GM12891 (cell line): ENCODE results near the gene OTUD6A.

Source experiments
- DNase-seq: peaks from one replicate; pipeline ENCODE4 v3.0.0; 2011; ENCODE audit warnings: low spot score; ENCODE audit not compliant: insufficient read length
- FAIRE-seq: peaks from 2 replicates; lab custom pipeline; 2011; peaks lifted over from hg19 to GRCh38; lab: Jason Lieb, UNC
- PAX5 ChIP-seq: IDR thresholded peaks from 2 replicates; pipeline ENCODE4 v1.6.1; 2011; ENCODE audit warnings: low read length, moderate library complexity, mild to moderate bottlenecking; ENCODE audit not compliant: insufficient read depth, severe bottlenecking
- POLR2A ChIP-seq: IDR thresholded peaks from 2 replicates; pipeline ENCODE4 v1.6.1; 2011; ENCODE audit warnings: low read depth, low read length, control low read depth
- POLR2AphosphoS5 ChIP-seq: IDR thresholded peaks from 2 replicates; pipeline ENCODE4 v1.6.1; 2011; ENCODE audit warnings: low read depth, low read length, control low read depth
- POU2F2 ChIP-seq: IDR thresholded peaks from 2 replicates; pipeline ENCODE4 v1.6.1; 2011; ENCODE audit warnings: low read depth, mild to moderate bottlenecking, control low read depth, low read length, moderate library complexity
- SPI1 ChIP-seq: IDR thresholded peaks from 2 replicates; pipeline ENCODE4 v1.6.1; 2011; ENCODE audit warnings: low read depth, low read length, control low read depth
- TAF1 ChIP-seq: IDR thresholded peaks from 2 replicates; pipeline ENCODE4 v1.6.1; 2011; ENCODE audit warnings: low read depth, low read length, control low read depth

The OTUD6A gene

GRCh38 chrX:70043685-70044084 lies 18.6 kb upstream of the OTUD6A start:
- TF ChIP-seq POLR2AphosphoS5: no peak
- TF ChIP-seq POU2F2: no peak
- no peak for TF ChIP-seq TAF1
- no peak for TF ChIP-seq PAX5
- TF ChIP-seq POLR2A: no peak
- no peak for TF ChIP-seq SPI1
- no peak for DNase-seq
- FAIRE-seq: no peak

- DNase-seq (no peak), FAIRE-seq (no peak)
- TF ChIP-seq SPI1: no peak
- TF ChIP-seq PAX5: no peak
- TF ChIP-seq POLR2AphosphoS5: no peak
- TF ChIP-seq POLR2A: no peak
- no peak for TF ChIP-seq POU2F2
Observed at GRCh38 chrX:70044541-70045245, 17.6 kb upstream of the OTUD6A start.

- FAIRE-seq (no peak), DNase-seq (no peak)
- no peak for TF ChIP-seq SPI1
- TF ChIP-seq POU2F2: no peak
- no peak for TF ChIP-seq TAF1
- TF ChIP-seq POLR2AphosphoS5: no peak
- TF ChIP-seq PAX5: no peak
Observed at GRCh38 chrX:70046978-70047377, 15.3 kb upstream of the OTUD6A start.

- DNase-seq: no peak
- TF ChIP-seq POLR2A (no peak), SPI1 (no peak), POU2F2 (no peak), TAF1 (no peak), POLR2AphosphoS5 (no peak), PAX5 (no peak)
- no peak for FAIRE-seq
Observed at GRCh38 chrX:70049406-70049805, 12.9 kb upstream of the OTUD6A start.

GRCh38 chrX:70049925-70050324 lies 12.3 kb upstream of the OTUD6A start, which contains the start of gene AWAT2:
AWAT2 (minus strand) TSS chrX:70049938; CDS start chrX:70049932, 6 bp downstream.
- FAIRE-seq (no peak), DNase-seq (no peak)
- no peak for TF ChIP-seq POLR2AphosphoS5
- TF ChIP-seq PAX5: no peak

- no peak for DNase-seq
- TF ChIP-seq TAF1 (no peak), POLR2AphosphoS5 (no peak), POU2F2 (no peak), POLR2A (no peak), SPI1 (no peak), PAX5 (no peak)
- FAIRE-seq: no peak
Observed at GRCh38 chrX:70052895-70053615, 9.2 kb upstream of the OTUD6A start.

GRCh38 chrX:70054391-70054790 lies 7.9 kb upstream of the OTUD6A start:
- DNase-seq: no peak
- TF ChIP-seq POLR2A (no peak), POLR2AphosphoS5 (no peak), POU2F2 (no peak), SPI1 (no peak), TAF1 (no peak), PAX5 (no peak)

GRCh38 chrX:70062961-70063550 lies 799 bp downstream of the OTUD6A start:
- no peak for FAIRE-seq
- TF ChIP-seq TAF1 (no peak), SPI1 (no peak), POU2F2 (no peak), POLR2AphosphoS5 (no peak), POLR2A (no peak), PAX5 (no peak)

More at GRCh38 chrX:70054391-70054790, 7.9 kb upstream of the OTUD6A start:
- FAIRE-seq: no peak

GRCh38 chrX:70066646-70067045 lies 4.4 kb downstream of the OTUD6A start:
- no peak for DNase-seq
- TF ChIP-seq PAX5 (no peak), POLR2AphosphoS5 (no peak), POLR2A (no peak), POU2F2 (no peak), TAF1 (no peak), SPI1 (no peak)

More at GRCh38 chrX:70062961-70063550, 799 bp downstream of the OTUD6A start:
- DNase-seq: no peak

More at GRCh38 chrX:70066646-70067045, 4.4 kb downstream of the OTUD6A start:
- FAIRE-seq: no peak
